Skeletal muscle satellite cell (primary cell): ENCODE measurements around the gene GUCA2B.

Experiments
- H3K27me3 ChIP-seq: 2 replicates; pipeline ENCODE4 v1.7.0; 2013; ENCODE audit warnings: low read length; ENCODE audit not compliant: control insufficient read depth, insufficient read depth
- H3K36me3 ChIP-seq: 2 replicates; pipeline ENCODE4 v1.7.0; 2013; ENCODE audit warnings: mild to moderate bottlenecking, control low read depth, low read length; ENCODE audit not compliant: insufficient read depth
- H3K4me1 ChIP-seq: 2 replicates; pipeline ENCODE4 v1.7.0; 2013; ENCODE audit warnings: low read length; ENCODE audit not compliant: control insufficient read depth, insufficient read depth
- H3K4me2 ChIP-seq: 2 replicates; pipeline ENCODE4 v1.7.0; 2013; ENCODE audit warnings: mild to moderate bottlenecking, low read length
- H3K4me3 ChIP-seq: 2 replicates; pipeline ENCODE4 v1.7.0; 2013; ENCODE audit warnings: low read length
- H3K9ac ChIP-seq: 2 replicates; pipeline ENCODE4 v1.7.0; 2013; ENCODE audit warnings: mild to moderate bottlenecking, low read depth, low read length, moderate library complexity
- H3K9me3 ChIP-seq: replicated peaks from 2 replicates; pipeline ENCODE4 v1.7.0; 2013; ENCODE audit warnings: mild to moderate bottlenecking, control low read depth, low read length

Gene GUCA2B

GRCh38 chr1:42201986-42202385, 48.8 kb downstream of the GUCA2B start:
- peaks cover 13% of the 10 kb centered on the region for H3K36me3 ChIP-seq
- no peak overlapping the region for H3K4me2 ChIP-seq
- no peaks in the 10 kb centered on the region for H3K9me3 ChIP-seq
- H3K9ac ChIP-seq, result no peak overlapping the region
- H3K27me3 ChIP-seq, result no peaks in the 10 kb centered on the region
- no peak overlapping the region for H3K4me3 ChIP-seq
- H3K4me1 ChIP-seq, result no peaks in the 10 kb centered on the region
